ENCODE measurements around the gene FRMD1.

- no peak for TF ChIP-seq CTCF (IDR thresholded peaks at IDR 0.05; ENCODE audit: low read depth, low read length, poor library complexity, severe bottlenecking)
- TF ChIP-seq EZH2phosphoT487 (IDR thresholded peaks at IDR 0.05; ENCODE audit: borderline replicate concordance, low read length), result no peak
These were observed 45.2 kb downstream of the FRMD1 start for GRCh38 chr6:168033791-168034190.

All from DOHH2 (cell line).